Panc1 (cell line): Measurements from ENCODE around the gene TMX4.
A peak's percentile ranks its signal among the peaks of the same experiment; 100 is the strongest.

Source experiments
- POLR2AphosphoS5 ChIP-seq: IDR thresholded peaks from 2 replicates; pipeline ENCODE4 v1.6.1; 2012; ENCODE audit warnings: mild to moderate bottlenecking, low read depth, low read length, moderate library complexity
- SIN3A ChIP-seq: IDR thresholded peaks from 2 replicates; pipeline ENCODE4 v1.6.1; 2012; ENCODE audit warnings: low read depth, mild to moderate bottlenecking, low read length, moderate library complexity, borderline replicate concordance; ENCODE audit not compliant: insufficient read depth
- TCF7L2 ChIP-seq: IDR thresholded peaks from 2 replicates; pipeline ENCODE4 v1.6.1; 2011; ENCODE audit warnings: mild to moderate bottlenecking, low read depth, low read length, inconsistent platforms
- TF ChIP-seq, protein P1 (sequence below): fragments of 450-650 bp; IDR thresholded peaks from 2 replicates; pipeline ENCODE4 v1.5.1; 2017; ENCODE audit warnings: mild to moderate bottlenecking
- TF ChIP-seq, protein P2 (sequence below), 2 experiments: IDR thresholded peaks; 2 replicates each; pipeline ENCODE4 v1.6.1; 2011 to 2012; ENCODE audit warnings: low read depth in 2 of 2, control low read depth in 1 of 2, low read length in 1 of 2, mild to moderate bottlenecking in 1 of 2, moderate library complexity in 1 of 2; ENCODE audit not compliant: insufficient read depth in 1 of 2

DNA sequence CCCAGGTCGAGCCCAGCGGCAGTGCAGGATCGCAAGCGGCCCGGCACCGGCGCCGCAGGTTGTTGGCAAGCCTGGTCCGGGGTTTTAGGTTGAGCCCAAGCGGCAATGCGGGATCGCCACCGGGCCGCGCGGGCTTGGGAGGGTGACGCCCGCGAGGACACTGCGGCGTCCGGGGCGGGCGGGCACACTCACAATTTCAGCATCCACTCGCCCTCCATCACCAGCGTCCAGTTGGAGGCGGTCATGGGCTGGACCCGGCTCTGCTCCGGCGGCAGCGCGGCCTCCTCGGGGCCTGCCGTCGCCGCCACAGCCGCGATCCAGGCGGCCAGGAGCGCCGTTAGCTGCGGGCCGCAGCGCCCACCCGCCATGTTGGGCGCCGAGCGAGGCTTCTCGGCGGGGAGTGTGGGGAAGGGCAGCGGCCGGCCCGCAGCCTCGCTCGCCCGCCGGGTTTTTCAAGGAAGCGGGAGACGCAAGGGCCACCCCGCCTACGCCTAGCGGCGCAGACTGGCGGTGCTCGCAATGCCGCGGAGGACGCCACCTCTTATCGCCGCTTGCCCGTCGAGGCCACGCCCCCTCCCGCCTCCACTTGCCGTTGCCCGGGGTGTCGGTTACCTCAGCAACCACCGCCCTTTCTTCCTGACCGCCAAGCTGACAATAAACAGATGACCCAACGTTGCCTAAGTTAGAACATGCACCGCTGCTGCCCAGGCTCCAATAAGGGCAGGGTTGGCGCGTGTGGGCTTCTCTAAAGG, at the start of gene TMX4:
- TF ChIP-seq, protein P1, sequence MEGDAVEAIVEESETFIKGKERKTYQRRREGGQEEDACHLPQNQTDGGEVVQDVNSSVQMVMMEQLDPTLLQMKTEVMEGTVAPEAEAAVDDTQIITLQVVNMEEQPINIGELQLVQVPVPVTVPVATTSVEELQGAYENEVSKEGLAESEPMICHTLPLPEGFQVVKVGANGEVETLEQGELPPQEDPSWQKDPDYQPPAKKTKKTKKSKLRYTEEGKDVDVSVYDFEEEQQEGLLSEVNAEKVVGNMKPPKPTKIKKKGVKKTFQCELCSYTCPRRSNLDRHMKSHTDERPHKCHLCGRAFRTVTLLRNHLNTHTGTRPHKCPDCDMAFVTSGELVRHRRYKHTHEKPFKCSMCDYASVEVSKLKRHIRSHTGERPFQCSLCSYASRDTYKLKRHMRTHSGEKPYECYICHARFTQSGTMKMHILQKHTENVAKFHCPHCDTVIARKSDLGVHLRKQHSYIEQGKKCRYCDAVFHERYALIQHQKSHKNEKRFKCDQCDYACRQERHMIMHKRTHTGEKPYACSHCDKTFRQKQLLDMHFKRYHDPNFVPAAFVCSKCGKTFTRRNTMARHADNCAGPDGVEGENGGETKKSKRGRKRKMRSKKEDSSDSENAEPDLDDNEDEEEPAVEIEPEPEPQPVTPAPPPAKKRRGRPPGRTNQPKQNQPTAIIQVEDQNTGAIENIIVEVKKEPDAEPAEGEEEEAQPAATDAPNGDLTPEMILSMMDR, result peak; percentile 44
- TF ChIP-seq POLR2AphosphoS5 (peak; percentile 73), SIN3A (no peak), TCF7L2 (peak; percentile 99)
- TF ChIP-seq, protein P2, sequence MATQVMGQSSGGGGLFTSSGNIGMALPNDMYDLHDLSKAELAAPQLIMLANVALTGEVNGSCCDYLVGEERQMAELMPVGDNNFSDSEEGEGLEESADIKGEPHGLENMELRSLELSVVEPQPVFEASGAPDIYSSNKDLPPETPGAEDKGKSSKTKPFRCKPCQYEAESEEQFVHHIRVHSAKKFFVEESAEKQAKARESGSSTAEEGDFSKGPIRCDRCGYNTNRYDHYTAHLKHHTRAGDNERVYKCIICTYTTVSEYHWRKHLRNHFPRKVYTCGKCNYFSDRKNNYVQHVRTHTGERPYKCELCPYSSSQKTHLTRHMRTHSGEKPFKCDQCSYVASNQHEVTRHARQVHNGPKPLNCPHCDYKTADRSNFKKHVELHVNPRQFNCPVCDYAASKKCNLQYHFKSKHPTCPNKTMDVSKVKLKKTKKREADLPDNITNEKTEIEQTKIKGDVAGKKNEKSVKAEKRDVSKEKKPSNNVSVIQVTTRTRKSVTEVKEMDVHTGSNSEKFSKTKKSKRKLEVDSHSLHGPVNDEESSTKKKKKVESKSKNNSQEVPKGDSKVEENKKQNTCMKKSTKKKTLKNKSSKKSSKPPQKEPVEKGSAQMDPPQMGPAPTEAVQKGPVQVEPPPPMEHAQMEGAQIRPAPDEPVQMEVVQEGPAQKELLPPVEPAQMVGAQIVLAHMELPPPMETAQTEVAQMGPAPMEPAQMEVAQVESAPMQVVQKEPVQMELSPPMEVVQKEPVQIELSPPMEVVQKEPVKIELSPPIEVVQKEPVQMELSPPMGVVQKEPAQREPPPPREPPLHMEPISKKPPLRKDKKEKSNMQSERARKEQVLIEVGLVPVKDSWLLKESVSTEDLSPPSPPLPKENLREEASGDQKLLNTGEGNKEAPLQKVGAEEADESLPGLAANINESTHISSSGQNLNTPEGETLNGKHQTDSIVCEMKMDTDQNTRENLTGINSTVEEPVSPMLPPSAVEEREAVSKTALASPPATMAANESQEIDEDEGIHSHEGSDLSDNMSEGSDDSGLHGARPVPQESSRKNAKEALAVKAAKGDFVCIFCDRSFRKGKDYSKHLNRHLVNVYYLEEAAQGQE (IDR thresholded peaks at IDR 0.05; ENCODE audit: insufficient read depth in 1 of 2, low read depth in 2 of 2, low read length in 1 of 2), result no peak
